T1000 (cell line): ENCODE results near the gene CCNB3.
"Not testable (repeated sequence)": the region's sequence is repeated elsewhere in the genome, so short reads cannot be mapped to it uniquely, and the experiment has no call there.

Experiments
- DNase-seq: peaks from one replicate; lab custom pipeline; 2025; ENCODE audit warnings: mixed read lengths; lab: John Stamatoyannopoulos, UW

The CCNB3 gene, protein sequence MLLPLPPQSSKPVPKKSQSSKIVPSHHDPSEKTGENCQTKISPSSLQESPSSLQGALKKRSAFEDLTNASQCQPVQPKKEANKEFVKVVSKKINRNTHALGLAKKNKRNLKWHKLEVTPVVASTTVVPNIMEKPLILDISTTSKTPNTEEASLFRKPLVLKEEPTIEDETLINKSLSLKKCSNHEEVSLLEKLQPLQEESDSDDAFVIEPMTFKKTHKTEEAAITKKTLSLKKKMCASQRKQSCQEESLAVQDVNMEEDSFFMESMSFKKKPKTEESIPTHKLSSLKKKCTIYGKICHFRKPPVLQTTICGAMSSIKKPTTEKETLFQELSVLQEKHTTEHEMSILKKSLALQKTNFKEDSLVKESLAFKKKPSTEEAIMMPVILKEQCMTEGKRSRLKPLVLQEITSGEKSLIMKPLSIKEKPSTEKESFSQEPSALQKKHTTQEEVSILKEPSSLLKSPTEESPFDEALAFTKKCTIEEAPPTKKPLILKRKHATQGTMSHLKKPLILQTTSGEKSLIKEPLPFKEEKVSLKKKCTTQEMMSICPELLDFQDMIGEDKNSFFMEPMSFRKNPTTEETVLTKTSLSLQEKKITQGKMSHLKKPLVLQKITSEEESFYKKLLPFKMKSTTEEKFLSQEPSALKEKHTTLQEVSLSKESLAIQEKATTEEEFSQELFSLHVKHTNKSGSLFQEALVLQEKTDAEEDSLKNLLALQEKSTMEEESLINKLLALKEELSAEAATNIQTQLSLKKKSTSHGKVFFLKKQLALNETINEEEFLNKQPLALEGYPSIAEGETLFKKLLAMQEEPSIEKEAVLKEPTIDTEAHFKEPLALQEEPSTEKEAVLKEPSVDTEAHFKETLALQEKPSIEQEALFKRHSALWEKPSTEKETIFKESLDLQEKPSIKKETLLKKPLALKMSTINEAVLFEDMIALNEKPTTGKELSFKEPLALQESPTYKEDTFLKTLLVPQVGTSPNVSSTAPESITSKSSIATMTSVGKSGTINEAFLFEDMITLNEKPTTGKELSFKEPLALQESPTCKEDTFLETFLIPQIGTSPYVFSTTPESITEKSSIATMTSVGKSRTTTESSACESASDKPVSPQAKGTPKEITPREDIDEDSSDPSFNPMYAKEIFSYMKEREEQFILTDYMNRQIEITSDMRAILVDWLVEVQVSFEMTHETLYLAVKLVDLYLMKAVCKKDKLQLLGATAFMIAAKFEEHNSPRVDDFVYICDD (N-terminal part only)

GRCh38 chrX:50204364-50204899 is at the start of gene CCNB3:
Gene CCNB3, plus strand, starts transcription at chrX:50204765. Its CDS starts 80,399 bp downstream, at chrX:50285164.
- peak; percentile 41 for DNase-seq

- DNase-seq: no peak
Observed at GRCh38 chrX:50157545-50158135, 46.9 kb upstream of the CCNB3 start.

- no peak for DNase-seq
Observed at GRCh38 chrX:50158593-50158992, 46.0 kb upstream of the CCNB3 start.

DNA sequence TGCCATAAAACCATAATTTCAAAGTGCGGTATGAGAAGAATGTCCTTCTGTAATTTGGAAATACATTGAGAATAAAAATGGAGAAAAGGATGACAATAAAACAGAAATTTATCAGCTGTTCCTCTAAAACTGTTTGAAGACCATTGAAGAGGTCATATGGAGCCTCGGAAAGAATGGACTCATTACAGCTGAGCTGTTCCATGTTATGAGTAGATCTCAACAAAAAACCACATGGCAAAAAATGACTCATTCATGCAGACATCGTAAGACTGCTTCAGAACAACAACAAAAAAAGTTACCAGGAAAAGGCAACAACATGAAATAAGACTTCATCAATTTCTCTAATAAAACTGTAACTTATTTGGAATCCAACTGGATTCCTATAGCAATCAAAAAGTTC is 43.4 kb upstream of the CCNB3 start:
- no peak for DNase-seq

- DNase-seq: no peak
Observed at GRCh38 chrX:50165727-50166126, 38.8 kb upstream of the CCNB3 start.

GRCh38 chrX:50167366-50167765 is 37.2 kb upstream of the CCNB3 start:
- DNase-seq: no peak

- no peak for DNase-seq
Observed at GRCh38 chrX:50168241-50168687, 36.3 kb upstream of the CCNB3 start.

GRCh38 chrX:50169717-50170116 is 34.8 kb upstream of the CCNB3 start:
- no peak for DNase-seq

GRCh38 chrX:50180073-50180940 is 24.3 kb upstream of the CCNB3 start:
- no peak for DNase-seq

DNA sequence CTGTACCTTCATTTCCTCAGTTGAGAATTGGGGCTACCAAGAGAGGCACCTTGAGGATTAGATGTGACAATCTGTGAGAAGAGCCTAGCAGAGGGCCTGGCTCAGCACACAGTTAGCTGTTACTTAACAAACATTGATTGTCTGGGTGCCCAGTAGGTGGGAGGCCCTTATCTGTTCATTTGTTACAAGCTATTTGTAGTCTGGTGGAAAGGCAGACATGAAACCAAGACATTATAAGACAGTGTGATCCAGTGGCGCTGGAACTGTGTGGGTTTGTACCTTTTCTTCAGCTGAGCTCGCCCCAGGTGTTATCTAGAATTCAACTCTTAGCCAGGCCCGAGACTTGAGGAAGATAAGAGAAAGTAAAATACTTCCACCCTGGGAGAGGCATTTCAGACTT is 20.7 kb upstream of the CCNB3 start:
- no peak for DNase-seq

DNA sequence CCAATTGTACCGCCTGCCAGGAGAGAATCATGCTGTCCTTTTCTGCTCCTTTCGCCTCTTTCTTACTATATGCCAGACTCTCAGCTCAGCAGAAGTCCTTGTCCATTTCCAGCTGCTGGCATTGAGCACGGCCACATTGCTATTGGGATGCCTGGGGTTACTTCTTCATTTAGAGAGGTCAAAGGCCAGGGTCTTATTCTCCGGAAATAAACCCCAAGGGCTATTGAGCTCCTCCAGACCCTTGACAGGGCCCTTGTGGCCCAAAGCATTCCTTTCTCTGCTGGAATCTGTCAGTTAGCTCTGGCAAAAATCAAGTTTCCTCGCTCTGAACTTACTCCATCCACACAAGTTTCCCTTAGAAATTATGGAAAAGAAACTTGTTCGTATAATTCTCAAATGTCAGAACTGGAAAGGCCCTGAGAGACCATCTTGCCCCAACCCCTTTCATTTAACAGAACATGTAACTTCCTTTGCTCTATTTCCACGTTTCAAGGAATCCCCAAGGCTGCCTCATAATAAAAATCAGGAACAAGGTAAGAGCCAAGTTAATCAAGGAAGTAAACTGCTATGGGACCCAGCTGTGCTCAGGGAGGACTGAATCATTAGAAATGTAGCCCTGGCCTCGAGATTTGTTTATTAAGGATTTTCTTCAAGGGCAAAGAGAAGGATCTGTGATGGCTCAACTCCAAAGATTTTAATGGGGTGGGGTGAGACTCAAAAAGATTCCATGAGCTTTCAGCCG is 15.5 kb upstream of the CCNB3 start:
- DNase-seq: no peak

- DNase-seq: no peak
Observed at GRCh38 chrX:50198348-50198747, 6.2 kb upstream of the CCNB3 start.

DNA sequence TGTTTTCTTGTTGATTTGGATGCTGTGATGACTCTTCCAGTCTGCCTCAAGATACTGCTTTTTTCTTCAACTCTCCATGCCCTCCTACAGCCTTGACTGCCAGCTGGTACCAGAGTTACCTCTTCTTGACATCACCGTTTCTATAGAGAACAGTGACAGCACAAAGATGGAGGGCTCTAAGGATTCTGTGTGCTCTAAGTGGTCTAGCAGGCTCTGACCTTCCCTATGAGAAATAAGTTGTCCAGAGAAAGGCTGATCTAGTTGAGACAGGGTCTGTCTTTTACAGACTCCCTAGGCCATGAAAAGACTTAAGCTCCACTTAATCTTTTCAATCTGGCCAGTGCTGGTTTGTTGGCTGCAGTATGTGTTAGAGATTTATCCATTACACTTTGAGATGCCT is 3.7 kb upstream of the CCNB3 start, which contains the start of gene AKAP4:
Gene AKAP4 (minus strand): TSS at position 101 of the 400 bp plus-strand sequence. CDS start 118 bp downstream, outside the sequence.
- DNase-seq: no peak

- DNase-seq: no peak
Observed at GRCh38 chrX:50202539-50202938, 2.0 kb upstream of the CCNB3 start.

DNA sequence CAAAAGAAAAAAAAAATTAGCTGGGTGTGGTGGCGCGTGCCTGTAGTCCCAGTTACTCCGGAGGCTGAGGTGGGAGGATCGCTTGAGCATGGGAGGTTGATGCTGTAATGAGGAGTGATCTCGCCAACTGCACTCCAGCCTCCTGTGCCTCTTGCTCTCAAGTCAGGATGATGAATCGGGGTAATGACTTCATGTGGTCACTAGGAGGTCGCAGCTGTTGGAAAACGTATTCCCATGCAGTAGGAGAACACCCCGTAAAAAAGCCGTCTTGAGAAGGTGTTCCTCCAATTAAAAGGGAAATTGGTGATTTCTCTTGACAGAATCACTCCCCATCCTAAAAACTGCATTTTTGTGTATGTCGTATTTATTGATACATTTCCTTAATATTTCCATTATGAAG is 2.2 kb downstream of the CCNB3 start:
- no peak for DNase-seq

- no peak for DNase-seq
Observed at GRCh38 chrX:50211510-50211909, 6.9 kb downstream of the CCNB3 start.

DNA sequence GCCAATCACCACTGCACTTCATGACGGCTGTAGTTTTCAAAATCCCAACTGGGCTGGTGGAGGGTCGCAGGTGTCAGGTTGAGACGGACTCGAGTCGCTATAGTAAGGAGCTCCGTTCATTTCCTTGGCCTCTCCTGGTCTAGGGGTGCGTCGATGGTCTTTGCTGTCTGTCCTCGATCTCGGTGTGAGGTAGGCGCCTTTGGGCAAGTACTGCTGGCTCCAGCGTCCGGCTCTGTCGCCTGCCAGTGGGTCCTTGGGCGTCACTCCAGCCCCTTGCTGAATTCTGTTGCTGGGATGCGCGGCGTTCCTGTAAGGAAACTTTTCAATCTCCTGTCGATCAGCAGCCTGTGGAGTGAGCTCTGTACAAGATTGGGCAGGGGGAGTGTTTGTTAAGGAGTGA is 76.7 kb downstream of the CCNB3 start:
- DNase-seq: no peak

DNA sequence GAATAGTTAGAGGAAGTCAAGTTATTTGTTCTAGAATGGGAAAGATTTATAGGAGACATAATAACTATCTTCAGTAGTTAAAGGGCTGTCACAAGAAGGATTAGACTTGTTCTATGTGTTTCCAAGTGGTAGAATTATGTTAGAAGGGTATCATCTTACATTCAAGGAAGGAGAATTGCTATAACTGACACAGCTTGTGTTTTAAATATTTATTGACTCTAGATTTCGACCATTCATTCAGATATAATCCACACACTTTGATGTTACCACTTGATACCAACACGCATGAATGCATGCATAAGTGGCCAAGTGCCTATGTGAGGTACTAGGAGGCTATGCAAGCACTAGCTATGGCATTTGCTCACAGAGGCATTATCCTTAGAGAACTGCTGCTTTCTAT is 122.7 kb downstream of the CCNB3 start:
- no peak for DNase-seq

DNA sequence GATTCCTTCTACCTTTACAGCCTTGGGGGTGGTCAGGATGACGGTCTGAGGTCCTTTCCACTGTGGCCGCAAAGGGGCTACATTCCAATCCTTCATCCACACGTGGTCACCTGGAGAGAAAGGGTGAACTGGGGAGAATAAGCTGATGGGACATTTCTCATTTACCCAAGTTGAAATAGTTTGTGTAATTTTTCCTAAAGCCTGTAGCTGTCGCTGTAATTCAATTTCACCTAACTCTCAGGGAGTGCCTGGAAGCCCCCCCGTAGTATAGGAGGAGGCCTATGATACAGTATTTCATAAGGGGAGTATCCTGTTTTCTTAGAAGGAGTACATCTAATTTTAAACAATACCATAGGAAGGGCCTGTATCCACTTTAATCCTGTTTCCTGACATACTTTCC is 128.1 kb downstream of the CCNB3 start:
- DNase-seq: not testable (repeated sequence)

DNA sequence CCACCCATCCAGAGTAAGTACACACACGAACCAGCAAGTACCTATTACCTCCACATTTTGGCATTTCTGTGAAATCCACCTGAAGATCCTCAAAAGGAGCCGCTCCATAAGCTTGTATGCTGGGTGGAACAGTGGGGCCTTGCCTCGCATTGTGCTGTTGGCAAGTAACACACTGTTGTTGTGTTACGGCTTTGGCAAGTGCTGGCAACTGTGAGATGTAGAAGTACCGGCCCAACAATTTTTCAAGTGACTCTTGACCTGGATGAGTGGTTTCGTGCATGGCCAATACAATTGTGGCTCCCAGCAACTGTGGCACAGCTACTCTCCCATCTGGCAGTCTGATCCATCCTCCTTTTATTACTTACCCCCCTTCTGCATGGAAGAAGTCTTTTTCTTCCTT is 128.7 kb downstream of the CCNB3 start:
- no peak for DNase-seq
